GM11168 (cell line): ENCODE measurements around the gene PARVB.
"Not testable (repeated sequence)": the region's sequence is repeated elsewhere in the genome, so short reads cannot be mapped to it uniquely, and the experiment has no call there.

ENCODE experiments used
- in situ Hi-C: fragments of 300-500 bp; cut with MboI; formaldehyde crosslinking; loops from one replicate; pipeline ENCODE4 v1.12.0; 2022; ENCODE audit warnings: low sequenced_read_pairs; ENCODE audit not compliant: unreplicated experiment

PARVB gene

GRCh38 chr22:44098966-44099530 is 74.9 kb downstream of the PARVB start:
- in situ Hi-C loops = no loop called here

GRCh38 chr22:44099696-44100095 is 75.6 kb downstream of the PARVB start:
- in situ Hi-C loops = no loop called here

GRCh38 chr22:44100411-44100810 is 76.3 kb downstream of the PARVB start:
- in situ Hi-C loops = no loop called here

GRCh38 chr22:44102121-44102520 is 78.0 kb downstream of the PARVB start:
- in situ Hi-C loops = no loop called here

GRCh38 chr22:44102856-44103255 is 78.8 kb downstream of the PARVB start:
- in situ Hi-C loops = no loop called here

- in situ Hi-C loops = no loop called here
Observed at GRCh38 chr22:44103735-44104480, 79.8 kb downstream of the PARVB start.

GRCh38 chr22:44107340-44107739 is 83.2 kb downstream of the PARVB start:
- in situ Hi-C loops = no loop called here

- in situ Hi-C loops = no loop called here
Observed at GRCh38 chr22:44108076-44108475, 84.0 kb downstream of the PARVB start.

GRCh38 chr22:44108806-44109385 is 84.8 kb downstream of the PARVB start:
- in situ Hi-C loops = no loop called here

GRCh38 chr22:44109416-44109815 is 85.3 kb downstream of the PARVB start:
- in situ Hi-C loops = no loop called here

GRCh38 chr22:44110656-44111055 is 86.6 kb downstream of the PARVB start:
- in situ Hi-C loops = not testable (repeated sequence)

GRCh38 chr22:44111562-44112155 is 87.6 kb downstream of the PARVB start:
- in situ Hi-C loops = no loop called here

- in situ Hi-C loops = no loop called here
Observed at GRCh38 chr22:44112191-44112590, 88.1 kb downstream of the PARVB start.

GRCh38 chr22:44116331-44116730 is 92.2 kb downstream of the PARVB start:
- in situ Hi-C loops = no loop called here

- in situ Hi-C loops = no loop called here
Observed at GRCh38 chr22:44116755-44117684, 92.9 kb downstream of the PARVB start.

GRCh38 chr22:44117746-44118145 is 93.6 kb downstream of the PARVB start:
- in situ Hi-C loops = no loop called here

GRCh38 chr22:44118645-44119315 is 94.7 kb downstream of the PARVB start:
- in situ Hi-C loops = no loop called here

- in situ Hi-C loops = no loop called here
Observed at GRCh38 chr22:44119669-44120313, 95.7 kb downstream of the PARVB start.

GRCh38 chr22:44120314-44120704 is 96.2 kb downstream of the PARVB start:
- in situ Hi-C loops = no loop called here
